Endothelial cell (in vitro differentiated cells): ENCODE data around the gene SLC66A2. TPM values are rescaled to one million over a fixed set of nuclear protein-coding genes. Genes with fewer than 3 reads are reported as not detected.

Experiments
- DNase-seq: peaks from one replicate; pipeline ENCODE4 v3.0.0; 2021; ENCODE audit warnings: low spot score
- H3K27ac Mint-ChIP-seq: one replicate; pipeline ENCODE4 v1.8.0; 2021; ENCODE audit warnings: mixed read lengths, inconsistent platforms; ENCODE audit not compliant: unreplicated experiment
- H3K27me3 Mint-ChIP-seq: one replicate; pipeline ENCODE4 v1.8.0; 2021; ENCODE audit warnings: mild to moderate bottlenecking, moderate library complexity, mixed read lengths, inconsistent platforms; ENCODE audit not compliant: unreplicated experiment
- H3K36me3 Mint-ChIP-seq: one replicate; pipeline ENCODE4 v1.8.0; 2021; ENCODE audit warnings: mild to moderate bottlenecking, low read depth, mixed read lengths, inconsistent platforms; ENCODE audit not compliant: unreplicated experiment
- H3K4me1 Mint-ChIP-seq: one replicate; pipeline ENCODE4 v1.8.0; 2021; ENCODE audit warnings: mild to moderate bottlenecking, mixed read lengths, inconsistent platforms; ENCODE audit not compliant: unreplicated experiment
- H3K4me3 Mint-ChIP-seq: one replicate; pipeline ENCODE4 v1.8.0; 2021; ENCODE audit warnings: mild to moderate bottlenecking, mixed read lengths, inconsistent platforms; ENCODE audit not compliant: unreplicated experiment
- H3K9me3 Mint-ChIP-seq: one replicate; pipeline ENCODE4 v1.8.0; 2021; ENCODE audit warnings: mixed read lengths, inconsistent platforms; ENCODE audit not compliant: unreplicated experiment
- total RNA-seq: library from RNA; stranded (reverse); fragmentation: NEBNext Ultra II Directional; extraction: Animal tissue kit (Norgen Biotek cat#: 25700); gene quantifications from one replicate; pipeline ENCODE4 v1.2.1, GENCODE V29; 2021; ENCODE audit not compliant: unreplicated experiment
- TF ChIP-seq, protein P1 (sequence below): fragments of 200-600 bp; sonication (generic); IDR thresholded peaks from one replicate; pipeline ENCODE4 v1.5.0; 2021; ENCODE audit warnings: antibody characterized with exemption; ENCODE audit not compliant: unreplicated experiment

Gene SLC66A2
- total RNA-seq, 1 donor from 2014 or later = 31.8 TPM

DNA sequence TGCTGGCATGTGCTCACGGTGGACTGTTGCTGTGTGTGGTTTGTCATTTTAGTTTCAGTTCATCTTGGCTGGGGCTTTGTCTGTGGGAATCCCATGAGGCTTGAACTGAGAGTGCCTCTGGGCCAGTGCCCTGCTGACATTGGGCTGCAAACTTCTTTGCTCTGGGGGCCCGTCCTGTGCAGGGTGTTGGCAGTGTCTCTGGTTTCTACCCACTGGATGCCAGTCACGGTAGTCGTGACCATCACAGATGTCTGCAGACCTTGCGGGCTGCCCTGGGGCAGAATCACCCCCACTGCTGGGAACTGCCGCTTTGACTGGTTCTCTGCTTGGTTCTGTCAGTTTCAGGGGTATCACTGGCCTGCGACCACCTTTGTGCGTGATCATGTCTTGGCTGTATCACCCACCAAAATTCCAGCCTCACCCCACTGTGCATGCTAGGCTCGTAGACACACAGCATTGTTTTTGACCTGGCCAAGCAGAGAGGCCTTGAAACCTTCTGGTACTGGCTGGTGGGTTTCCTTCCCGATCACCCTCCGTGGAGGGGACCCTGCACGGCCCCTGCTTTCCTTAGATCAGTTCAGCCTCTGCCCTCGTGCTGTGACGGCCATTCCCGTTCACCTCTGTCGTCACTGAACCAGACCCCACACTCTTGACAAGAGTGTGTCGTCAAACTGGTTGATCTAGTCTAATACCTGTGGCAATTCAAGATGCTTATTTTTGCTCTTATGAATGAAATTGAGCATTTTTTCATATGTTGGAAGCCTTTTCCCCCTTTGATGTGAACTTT lies 96.1 kb downstream of the SLC66A2 start:
- TF ChIP-seq, protein P1, sequence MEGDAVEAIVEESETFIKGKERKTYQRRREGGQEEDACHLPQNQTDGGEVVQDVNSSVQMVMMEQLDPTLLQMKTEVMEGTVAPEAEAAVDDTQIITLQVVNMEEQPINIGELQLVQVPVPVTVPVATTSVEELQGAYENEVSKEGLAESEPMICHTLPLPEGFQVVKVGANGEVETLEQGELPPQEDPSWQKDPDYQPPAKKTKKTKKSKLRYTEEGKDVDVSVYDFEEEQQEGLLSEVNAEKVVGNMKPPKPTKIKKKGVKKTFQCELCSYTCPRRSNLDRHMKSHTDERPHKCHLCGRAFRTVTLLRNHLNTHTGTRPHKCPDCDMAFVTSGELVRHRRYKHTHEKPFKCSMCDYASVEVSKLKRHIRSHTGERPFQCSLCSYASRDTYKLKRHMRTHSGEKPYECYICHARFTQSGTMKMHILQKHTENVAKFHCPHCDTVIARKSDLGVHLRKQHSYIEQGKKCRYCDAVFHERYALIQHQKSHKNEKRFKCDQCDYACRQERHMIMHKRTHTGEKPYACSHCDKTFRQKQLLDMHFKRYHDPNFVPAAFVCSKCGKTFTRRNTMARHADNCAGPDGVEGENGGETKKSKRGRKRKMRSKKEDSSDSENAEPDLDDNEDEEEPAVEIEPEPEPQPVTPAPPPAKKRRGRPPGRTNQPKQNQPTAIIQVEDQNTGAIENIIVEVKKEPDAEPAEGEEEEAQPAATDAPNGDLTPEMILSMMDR = no peak
- H3K36me3 Mint-ChIP-seq = no peaks in the 10 kb centered on the region
- H3K27me3 Mint-ChIP-seq = peaks cover 14% of the 10 kb centered on the region
- H3K9me3 Mint-ChIP-seq = no peaks in the 10 kb centered on the region
- DNase-seq = no peak
- peak overlapping the region; percentile 56 for H3K4me3 Mint-ChIP-seq
- no peak overlapping the region for H3K27ac Mint-ChIP-seq
- H3K4me1 Mint-ChIP-seq = peaks cover 9% of the 10 kb centered on the region

DNA sequence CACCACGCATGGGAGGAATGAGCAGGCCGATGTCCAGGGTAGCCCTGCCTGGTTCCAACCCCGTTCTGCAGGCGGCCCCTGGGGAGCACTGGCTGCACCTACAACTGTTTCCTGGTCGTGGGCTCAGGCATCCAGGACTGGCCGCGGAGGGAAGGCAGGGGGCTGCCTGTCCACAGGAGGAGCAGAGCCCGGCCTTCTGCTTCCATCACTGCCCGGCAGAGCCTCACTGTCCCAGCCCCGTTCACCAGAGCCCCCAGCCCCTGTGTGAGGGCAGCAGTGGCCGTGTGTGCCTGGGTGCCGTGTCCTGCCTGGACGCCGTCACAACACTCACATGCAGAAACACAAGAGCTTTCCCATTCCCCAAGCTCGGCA lies 97.5 kb downstream of the SLC66A2 start:
- no peak for DNase-seq

DNA sequence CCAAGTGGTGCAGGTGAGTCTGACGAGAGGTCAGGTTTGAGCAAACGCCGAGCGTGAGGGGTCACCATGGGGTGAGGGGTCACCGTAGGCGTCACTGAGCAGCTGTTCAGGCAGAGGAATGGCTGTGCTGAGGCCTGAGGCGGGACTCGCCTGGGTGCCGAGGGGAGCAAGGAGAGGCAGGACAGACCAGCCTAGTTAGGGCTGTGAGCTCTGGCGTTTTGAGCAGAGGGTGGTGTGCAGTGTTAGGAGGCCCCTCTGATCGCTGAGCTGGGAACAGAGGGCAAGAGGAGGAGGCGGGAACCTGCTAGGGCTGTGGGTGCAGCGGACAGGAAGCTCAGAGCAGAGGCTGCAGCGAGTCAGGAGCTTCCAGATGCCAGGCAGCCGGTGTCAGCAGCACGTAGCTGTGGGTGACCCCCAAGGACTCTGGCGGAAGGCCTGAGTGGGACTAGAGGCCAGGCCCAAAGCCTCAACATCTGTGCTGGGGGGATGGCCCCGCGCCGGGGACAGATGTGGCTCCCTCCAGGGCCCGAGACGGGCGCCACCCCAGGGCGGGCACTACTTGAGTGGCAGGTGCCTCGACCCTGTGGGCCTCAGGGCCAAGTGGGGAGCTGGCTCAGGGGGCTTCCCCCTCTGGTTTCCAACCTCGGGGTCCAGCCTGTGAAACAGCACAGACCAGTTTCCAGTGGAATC lies 98.0 kb downstream of the SLC66A2 start:
- Mint-ChIP-seq H3K27ac (no peak overlapping the region), H3K27me3 (peaks cover 14% of the 10 kb centered on the region), H3K9me3 (no peaks in the 10 kb centered on the region), H3K4me3 (peak overlapping the region; percentile 69), H3K4me1 (peaks cover 9% of the 10 kb centered on the region), H3K36me3 (no peaks in the 10 kb centered on the region)
- TF ChIP-seq, protein P1 = no peak
- DNase-seq = no peak

More for the DNA sequence above, 97.5 kb downstream of the SLC66A2 start:
- Mint-ChIP-seq H3K36me3 (no peaks in the 10 kb centered on the region), H3K27me3 (peaks cover 14% of the 10 kb centered on the region), H3K27ac (no peak overlapping the region), H3K4me3 (no peak overlapping the region), H3K4me1 (peaks cover 9% of the 10 kb centered on the region), H3K9me3 (no peaks in the 10 kb centered on the region)
- TF ChIP-seq, protein P1 = no peak

DNA sequence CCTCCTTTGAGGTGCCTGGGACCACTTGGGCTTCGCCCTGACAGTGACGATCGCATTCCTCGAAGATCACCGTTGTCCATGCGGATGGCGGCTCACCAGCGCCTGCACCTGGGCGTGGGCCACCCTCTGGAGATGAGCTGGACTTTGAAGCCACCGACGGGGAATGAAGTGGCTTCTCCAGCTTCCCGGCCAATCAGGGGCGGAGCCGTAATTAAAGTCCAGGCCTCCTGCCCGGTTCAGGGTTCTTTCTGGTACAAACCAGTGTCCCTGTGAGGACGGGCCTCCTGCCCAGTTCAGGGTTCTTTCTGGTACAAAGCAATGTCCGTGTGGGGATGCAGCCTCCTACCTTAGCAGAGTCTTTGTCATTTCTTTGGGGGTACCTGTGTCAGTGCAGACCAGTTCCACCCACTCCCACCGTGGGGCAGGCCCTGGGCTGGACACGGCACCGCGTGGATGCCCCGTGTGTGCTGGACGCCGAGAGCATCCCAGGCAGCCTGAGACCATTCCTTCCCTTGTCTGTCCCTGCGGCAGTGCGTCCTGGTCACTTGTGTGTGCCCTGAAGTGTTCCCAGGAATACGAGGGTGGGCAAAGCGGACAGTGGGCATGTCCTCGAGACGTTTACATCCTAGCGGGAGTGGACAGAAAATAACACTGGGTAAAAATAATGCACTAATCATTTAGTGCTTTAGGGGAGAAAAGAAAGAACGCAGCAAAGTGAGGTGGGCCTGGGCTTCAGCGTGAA lies 98.7 kb downstream of the SLC66A2 start:
- no peak for DNase-seq
- peaks cover 9% of the 10 kb centered on the region for H3K4me1 Mint-ChIP-seq
- no peaks in the 10 kb centered on the region for H3K9me3 Mint-ChIP-seq
- H3K27me3 Mint-ChIP-seq = peaks cover 16% of the 10 kb centered on the region
- TF ChIP-seq, protein P1 = no peak
- no peak overlapping the region for H3K27ac Mint-ChIP-seq
- H3K36me3 Mint-ChIP-seq = no peaks in the 10 kb centered on the region
- H3K4me3 Mint-ChIP-seq = peak overlapping the region; percentile 69

Other genes with a start within 250 kb of the SLC66A2 start
- gene KCNG2, start 153.7 kb downstream of the SLC66A2 start, total RNA-seq = 0.56 TPM
- 0.87 TPM for gene HSBP1L1, start 13.0 kb upstream of the SLC66A2 start, total RNA-seq
- gene TXNL4A, start 36.9 kb upstream of the SLC66A2 start, total RNA-seq = 86.8 TPM
- 25.6 TPM for gene RBFA, start 82.8 kb upstream of the SLC66A2 start, total RNA-seq
- gene ADNP2, start 157.6 kb upstream of the SLC66A2 start, total RNA-seq = 23.7 TPM